Activated T-helper 17 cell treated with anti-CD3 and anti-CD28 coated beads, Interleukin-2, amount 50 U/mL, for 72 hours (primary cell): Measurements from ENCODE around the gene ZBTB18. TPM values are rescaled to one million over a fixed set of nuclear protein-coding genes. Genes with fewer than 3 reads are reported as not detected.

Experiments used
- ATAC-seq: fragments of 150-1000 bp; cut with Tn5 transposase; replicated peaks from 2 replicates; pipeline ENCODE4 v1.10.0; 2021; ENCODE audit warnings: mild to moderate bottlenecking, moderate library complexity
- H3K27ac Mint-ChIP-seq: one replicate; pipeline ENCODE4 v1.8.0; 2022; ENCODE audit warnings: mixed read lengths
- H3K27me3 Mint-ChIP-seq: one replicate; pipeline ENCODE4 v1.8.0; 2022; ENCODE audit warnings: mixed read lengths
- H3K36me3 Mint-ChIP-seq: one replicate; pipeline ENCODE4 v1.8.0; 2022; ENCODE audit warnings: low read depth, mild to moderate bottlenecking, mixed read lengths
- H3K4me1 Mint-ChIP-seq: one replicate; pipeline ENCODE4 v1.8.0; 2022; ENCODE audit warnings: mixed read lengths
- H3K4me3 Mint-ChIP-seq: one replicate; pipeline ENCODE4 v1.8.0; 2022; ENCODE audit warnings: mild to moderate bottlenecking, mixed read lengths
- H3K9me3 Mint-ChIP-seq: one replicate; pipeline ENCODE4 v1.8.0; 2022; ENCODE audit warnings: mixed read lengths
- total RNA-seq, 2 donors: library from RNA; stranded (reverse); gene quantifications; one replicate each; pipeline ENCODE4 v1.2.3, GENCODE V29; 2022

ZBTB18 gene
- total RNA-seq, 2 donors from 2014 or later: 5.1 to 6.5 TPM

- Mint-ChIP-seq H3K27ac (no peak overlapping the region), H3K4me1 (peaks cover 7% of the 10 kb centered on the region)
- no peak for ATAC-seq
Observed at GRCh38 chr1:244080343-244080929, 29.4 kb downstream of the ZBTB18 start.

GRCh38 chr1:244082969-244083368, 31.9 kb downstream of the ZBTB18 start:
- H3K4me3 Mint-ChIP-seq: no peak overlapping the region

More at GRCh38 chr1:244080343-244080929, 29.4 kb downstream of the ZBTB18 start:
- Mint-ChIP-seq H3K27me3 (peaks cover 27% of the 10 kb centered on the region), H3K4me3 (no peak overlapping the region), H3K9me3 (no peaks in the 10 kb centered on the region), H3K36me3 (no peaks in the 10 kb centered on the region)

DNA sequence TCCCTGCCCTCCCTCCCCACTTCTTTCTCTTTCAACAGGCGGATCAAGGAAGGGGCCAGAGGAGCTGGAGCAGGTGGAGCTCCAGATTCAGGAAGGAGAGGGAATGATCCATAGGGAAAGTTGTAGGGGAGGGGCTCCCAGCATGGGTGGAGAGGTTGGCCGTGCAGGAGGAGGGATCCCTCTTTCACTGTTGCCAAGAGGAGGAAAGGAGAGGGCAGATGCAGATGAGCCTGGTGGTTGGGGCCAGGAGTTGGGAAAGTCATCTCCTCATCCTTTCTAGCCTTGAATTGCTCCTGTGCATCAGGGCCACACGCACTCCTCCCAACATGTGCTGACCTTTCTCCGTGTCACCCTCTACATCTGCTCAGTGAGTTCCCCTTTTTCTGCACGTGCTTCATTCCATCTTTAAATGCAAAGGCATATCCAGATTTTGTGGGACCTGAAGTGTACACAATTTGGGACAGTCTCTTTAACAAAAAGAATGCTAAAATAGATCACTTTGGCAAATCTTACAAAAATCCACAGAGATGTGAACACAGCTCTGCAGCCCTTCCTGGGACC, 32.4 kb downstream of the ZBTB18 start:
- Mint-ChIP-seq H3K9me3 (peaks cover 5% of the 10 kb centered on the region), H3K27me3 (peaks cover 27% of the 10 kb centered on the region), H3K4me3 (no peak overlapping the region), H3K4me1 (peaks cover 6% of the 10 kb centered on the region), H3K36me3 (no peaks in the 10 kb centered on the region), H3K27ac (no peak overlapping the region)
- ATAC-seq: no peak

More at GRCh38 chr1:244082969-244083368, 31.9 kb downstream of the ZBTB18 start:
- ATAC-seq: no peak
- H3K4me1 Mint-ChIP-seq: peaks cover 6% of the 10 kb centered on the region
- no peaks in the 10 kb centered on the region for H3K36me3 Mint-ChIP-seq
- peaks cover 27% of the 10 kb centered on the region for H3K27me3 Mint-ChIP-seq
- peaks cover 5% of the 10 kb centered on the region for H3K9me3 Mint-ChIP-seq
- H3K27ac Mint-ChIP-seq: no peak overlapping the region

DNA sequence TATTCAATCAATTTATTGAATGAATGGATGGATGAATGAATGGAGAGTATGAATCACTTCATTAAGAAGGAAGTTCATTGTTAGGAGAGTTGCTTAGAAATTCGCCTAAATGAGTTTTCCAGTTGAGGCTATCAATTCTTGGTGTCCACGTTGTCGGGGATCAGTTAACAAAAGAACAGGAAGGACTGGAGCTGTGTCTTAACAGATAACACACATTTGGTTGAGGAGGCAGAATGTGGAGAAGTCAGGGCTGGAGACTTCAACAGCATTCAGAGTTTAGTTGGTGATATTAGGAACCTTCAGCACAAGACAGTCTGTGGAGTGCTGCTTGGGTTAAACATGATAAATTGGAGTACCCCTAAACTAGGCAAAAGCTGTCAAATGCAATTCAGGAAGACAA, 33.7 kb downstream of the ZBTB18 start:
- Mint-ChIP-seq H3K4me3 (no peak overlapping the region), H3K9me3 (peaks cover 5% of the 10 kb centered on the region), H3K36me3 (no peaks in the 10 kb centered on the region), H3K27ac (no peak overlapping the region), H3K27me3 (peaks cover 27% of the 10 kb centered on the region), H3K4me1 (peaks cover 6% of the 10 kb centered on the region)
- ATAC-seq: no peak

- Mint-ChIP-seq H3K9me3 (peaks cover 5% of the 10 kb centered on the region), H3K27ac (no peak overlapping the region), H3K4me3 (no peak overlapping the region), H3K4me1 (peaks cover 6% of the 10 kb centered on the region), H3K36me3 (no peaks in the 10 kb centered on the region), H3K27me3 (peaks cover 27% of the 10 kb centered on the region)
- no peak for ATAC-seq
Observed at GRCh38 chr1:244085891-244086290, 34.8 kb downstream of the ZBTB18 start.

DNA sequence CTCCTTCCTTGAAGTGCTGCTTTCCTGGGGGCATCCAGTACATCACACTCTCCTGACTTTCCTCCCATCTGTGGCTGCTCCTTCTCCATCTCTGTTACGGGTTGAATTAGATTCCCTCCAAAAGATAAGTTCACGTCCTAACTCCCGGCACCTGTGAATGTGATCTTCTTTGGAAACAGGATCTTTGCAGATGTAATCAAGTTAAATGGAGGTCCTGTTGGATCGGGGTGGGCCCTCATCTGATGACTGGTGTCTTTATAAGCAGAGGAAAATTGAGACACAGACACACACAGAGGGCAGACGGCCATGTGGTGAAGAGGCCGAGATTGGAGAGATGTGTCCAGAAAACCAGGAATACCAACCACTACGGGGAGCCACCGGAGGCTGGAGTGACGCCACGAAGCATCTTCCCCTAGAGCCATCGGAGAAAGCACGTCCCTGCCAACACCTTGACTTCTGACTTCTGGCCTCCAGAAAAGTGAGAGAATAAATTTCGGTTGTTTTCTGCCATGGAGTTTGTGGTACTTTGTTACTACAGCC, 36.0 kb downstream of the ZBTB18 start:
- Mint-ChIP-seq H3K36me3 (no peaks in the 10 kb centered on the region), H3K9me3 (peaks cover 5% of the 10 kb centered on the region), H3K27me3 (peaks cover 22% of the 10 kb centered on the region), H3K4me1 (peaks cover 5% of the 10 kb centered on the region), H3K4me3 (no peak overlapping the region), H3K27ac (no peak overlapping the region)
- no peak for ATAC-seq

- peaks cover 20% of the 10 kb centered on the region for H3K27me3 Mint-ChIP-seq
- H3K36me3 Mint-ChIP-seq: no peaks in the 10 kb centered on the region
- H3K9me3 Mint-ChIP-seq: peaks cover 5% of the 10 kb centered on the region
- no peak overlapping the region for H3K27ac Mint-ChIP-seq
- no peak for ATAC-seq
- H3K4me1 Mint-ChIP-seq: peaks cover under 1% of the 10 kb centered on the region
- H3K4me3 Mint-ChIP-seq: no peak overlapping the region
Observed at GRCh38 chr1:244087611-244088010, 36.5 kb downstream of the ZBTB18 start.

- no peaks in the 10 kb centered on the region for H3K36me3 Mint-ChIP-seq
- H3K27ac Mint-ChIP-seq: no peak overlapping the region
- no peak for ATAC-seq
- peaks cover 5% of the 10 kb centered on the region for H3K9me3 Mint-ChIP-seq
- no peaks in the 10 kb centered on the region for H3K4me1 Mint-ChIP-seq
- no peak overlapping the region for H3K4me3 Mint-ChIP-seq
- peaks cover 19% of the 10 kb centered on the region for H3K27me3 Mint-ChIP-seq
Observed at GRCh38 chr1:244088161-244088560, 37.1 kb downstream of the ZBTB18 start.

- Mint-ChIP-seq H3K4me1 (no peaks in the 10 kb centered on the region), H3K36me3 (no peaks in the 10 kb centered on the region), H3K4me3 (no peak overlapping the region), H3K27ac (no peak overlapping the region), H3K27me3 (peaks cover 12% of the 10 kb centered on the region), H3K9me3 (peaks cover 5% of the 10 kb centered on the region)
- no peak for ATAC-seq
Observed at GRCh38 chr1:244089561-244089960, 38.5 kb downstream of the ZBTB18 start.

GRCh38 chr1:244090645-244091044, 39.6 kb downstream of the ZBTB18 start:
- H3K4me3 Mint-ChIP-seq: no peak overlapping the region
- H3K9me3 Mint-ChIP-seq: peaks cover 5% of the 10 kb centered on the region
- H3K4me1 Mint-ChIP-seq: no peaks in the 10 kb centered on the region
- H3K27ac Mint-ChIP-seq: no peak overlapping the region
- H3K27me3 Mint-ChIP-seq: peaks cover 8% of the 10 kb centered on the region
- no peaks in the 10 kb centered on the region for H3K36me3 Mint-ChIP-seq
- no peak for ATAC-seq

DNA sequence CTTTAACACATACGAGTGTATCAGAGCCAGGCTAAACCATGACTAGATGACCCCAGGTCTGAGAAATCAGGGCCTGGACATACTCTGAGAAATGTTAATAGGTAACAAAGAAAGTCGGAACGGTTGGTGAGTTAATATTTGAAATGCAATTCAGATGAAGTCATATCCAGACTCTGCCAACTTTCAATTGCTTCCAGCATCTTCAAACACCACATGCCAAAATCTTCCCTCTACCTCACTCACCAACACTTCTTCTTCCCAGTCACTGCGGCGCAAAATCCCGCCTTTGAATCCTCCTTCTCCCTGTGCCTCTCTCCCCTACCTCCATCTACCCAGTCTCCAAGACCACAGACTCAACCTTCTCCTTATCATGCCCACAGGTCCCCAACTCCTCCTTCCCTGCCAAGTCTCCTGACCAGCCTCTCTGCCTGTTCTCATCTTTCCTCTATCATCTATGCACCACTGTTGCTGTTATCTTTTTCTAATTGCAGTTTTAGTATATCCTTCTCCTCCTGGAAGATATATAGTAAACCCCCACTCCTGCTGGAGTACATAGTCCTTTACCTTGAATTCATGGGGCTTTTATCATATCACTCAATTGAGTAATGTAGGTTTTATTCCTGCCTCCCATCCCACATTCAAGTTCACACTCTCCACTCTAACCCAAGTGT, 41.3 kb downstream of the ZBTB18 start:
- H3K27me3 Mint-ChIP-seq: peaks cover 8% of the 10 kb centered on the region
- H3K27ac Mint-ChIP-seq: no peak overlapping the region
- no peak for ATAC-seq
- H3K4me1 Mint-ChIP-seq: no peaks in the 10 kb centered on the region
- H3K9me3 Mint-ChIP-seq: no peaks in the 10 kb centered on the region
- no peak overlapping the region for H3K4me3 Mint-ChIP-seq
- no peaks in the 10 kb centered on the region for H3K36me3 Mint-ChIP-seq

DNA sequence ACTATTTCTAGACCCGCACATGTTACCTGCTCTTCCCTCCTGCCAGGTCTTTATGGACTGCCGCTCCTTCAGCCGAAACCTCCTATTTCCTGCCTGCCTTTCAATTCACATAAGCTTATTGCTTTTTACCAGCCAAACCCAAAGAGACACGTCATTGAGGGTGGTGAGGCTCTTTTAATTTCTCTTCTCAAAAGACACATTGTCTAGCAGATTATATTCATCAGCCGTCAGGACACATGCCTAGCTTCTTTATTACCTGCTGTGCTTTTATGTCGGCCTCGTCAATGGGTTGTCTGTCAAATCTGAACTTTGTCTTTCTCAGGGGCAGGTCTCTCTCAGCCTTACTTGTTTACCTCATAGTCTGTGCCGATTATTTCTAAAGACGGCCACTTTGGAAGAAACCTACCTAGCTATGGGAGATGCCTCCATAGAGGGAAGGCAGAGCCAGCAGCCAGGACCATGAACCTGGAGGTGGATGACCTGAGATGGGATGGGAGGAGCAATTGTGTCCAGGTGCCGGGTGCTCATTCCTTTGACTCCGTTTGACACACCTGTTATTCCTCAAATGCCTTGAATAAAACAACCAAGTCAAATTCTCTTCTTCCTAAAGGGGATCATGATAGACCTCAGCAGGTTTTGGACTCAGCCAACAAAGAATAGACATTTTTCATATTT, 42.0 kb downstream of the ZBTB18 start:
- no peak for ATAC-seq
- H3K9me3 Mint-ChIP-seq: no peaks in the 10 kb centered on the region
- H3K36me3 Mint-ChIP-seq: no peaks in the 10 kb centered on the region
- no peak overlapping the region for H3K4me3 Mint-ChIP-seq
- no peak overlapping the region for H3K27ac Mint-ChIP-seq
- H3K4me1 Mint-ChIP-seq: no peaks in the 10 kb centered on the region
- H3K27me3 Mint-ChIP-seq: peaks cover 8% of the 10 kb centered on the region

DNA sequence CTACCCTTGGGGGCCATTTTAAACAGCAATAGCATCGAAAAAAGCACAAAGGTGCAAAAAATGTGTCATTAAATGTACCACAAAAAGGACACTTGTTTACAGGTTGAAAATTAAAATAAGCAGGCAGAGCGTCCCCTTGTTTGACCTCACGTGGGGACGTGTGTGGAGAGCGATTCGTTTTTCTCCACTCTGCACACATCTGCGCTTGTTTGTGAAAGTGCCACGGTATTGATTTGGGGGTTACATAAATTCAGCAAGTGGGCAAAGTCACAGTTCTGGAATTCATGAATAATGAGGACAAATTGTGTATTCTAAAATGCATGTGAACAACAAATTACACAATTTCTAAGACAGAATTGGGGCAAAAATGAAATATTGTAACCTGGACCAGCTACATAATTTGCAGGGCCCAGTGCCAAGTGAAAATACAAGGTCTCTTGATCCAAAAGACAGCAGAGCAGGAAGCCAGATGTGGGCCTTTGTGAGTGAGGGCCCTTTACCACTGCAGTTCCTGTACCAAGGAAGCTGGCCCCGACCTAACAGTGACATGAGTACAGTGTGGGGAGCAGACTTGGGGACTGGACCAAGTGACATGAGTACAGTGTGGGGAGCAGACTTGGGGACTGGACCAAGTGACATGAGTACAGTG, 43.9 kb downstream of the ZBTB18 start:
- H3K27ac Mint-ChIP-seq: no peak overlapping the region
- no peak for ATAC-seq
- H3K4me3 Mint-ChIP-seq: no peak overlapping the region
- no peaks in the 10 kb centered on the region for H3K36me3 Mint-ChIP-seq
- peaks cover 15% of the 10 kb centered on the region for H3K27me3 Mint-ChIP-seq
- no peaks in the 10 kb centered on the region for H3K9me3 Mint-ChIP-seq
- H3K4me1 Mint-ChIP-seq: no peaks in the 10 kb centered on the region

DNA sequence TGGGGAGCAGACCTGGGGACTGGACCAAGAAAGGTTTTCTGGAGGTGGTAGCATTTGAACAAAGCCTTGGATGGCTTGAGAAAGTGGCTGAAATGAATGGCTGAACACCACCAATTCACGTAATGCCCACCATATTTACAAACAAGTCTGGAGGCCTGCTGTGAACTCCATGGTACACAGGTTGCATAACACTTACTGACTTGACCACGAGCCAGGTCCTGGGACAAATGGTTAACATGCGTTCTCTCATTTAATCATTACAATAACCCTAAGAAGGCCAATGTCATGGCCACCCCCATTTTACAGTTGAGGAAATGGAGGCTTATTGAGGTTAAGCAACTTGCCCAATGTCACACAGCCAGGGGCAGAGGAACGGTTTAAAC, 44.4 kb downstream of the ZBTB18 start:
- peaks cover under 1% of the 10 kb centered on the region for H3K4me1 Mint-ChIP-seq
- H3K9me3 Mint-ChIP-seq: no peaks in the 10 kb centered on the region
- no peak overlapping the region for H3K4me3 Mint-ChIP-seq
- no peak overlapping the region for H3K27ac Mint-ChIP-seq
- no peaks in the 10 kb centered on the region for H3K36me3 Mint-ChIP-seq
- peaks cover 16% of the 10 kb centered on the region for H3K27me3 Mint-ChIP-seq
- ATAC-seq: no peak
